SK-N-SH treated with all-trans-retinoic acid at 6 μM for 48 hours (cell line): Measurements from ENCODE around the gene ITPA.

ENCODE experiments used
- ARNTL ChIP-seq: fragments of 450-650 bp; formaldehyde crosslinking; IDR thresholded peaks from 2 replicates; pipeline ENCODE4 v1.5.0; 2020; ENCODE audit warnings: low read depth, mild to moderate bottlenecking, moderate library complexity, borderline replicate concordance
- BACH2 ChIP-seq: fragments of 250-450 bp; sonication (Bioruptor Pico); IDR thresholded peaks from 2 replicates; pipeline ENCODE4 v1.9.0; 2021; ENCODE audit warnings: mild to moderate bottlenecking, borderline replicate concordance
- GLIS3 ChIP-seq: fragments of 250-450 bp; sonication (Bioruptor Pico); IDR thresholded peaks from 2 replicates; pipeline ENCODE4 v1.5.0; 2020; ENCODE audit warnings: mild to moderate bottlenecking, moderate library complexity
- SNAI2 ChIP-seq: fragments of 250-450 bp; sonication (Bioruptor Pico); IDR thresholded peaks from 2 replicates; pipeline ENCODE4 v1.5.0; 2020; ENCODE audit warnings: mild to moderate bottlenecking, moderate library complexity
- ZFP30 ChIP-seq: fragments of 450-650 bp; formaldehyde crosslinking; IDR thresholded peaks from 2 replicates; pipeline ENCODE4 v1.5.0; 2022; ENCODE audit warnings: mild to moderate bottlenecking, moderate library complexity
- TF ChIP-seq, protein P1 (sequence below): fragments of 250-450 bp; sonication (Bioruptor Pico); IDR thresholded peaks from 2 replicates; pipeline ENCODE4 v1.8.0; 2021; ENCODE audit warnings: low read depth, mild to moderate bottlenecking, moderate library complexity, borderline replicate concordance
- TF ChIP-seq, protein P2 (sequence below): fragments of 250-450 bp; sonication (Bioruptor Pico); IDR thresholded peaks from 2 replicates; pipeline ENCODE4 v1.8.0; 2020; ENCODE audit warnings: mild to moderate bottlenecking, moderate library complexity, borderline replicate concordance
- TF ChIP-seq, protein P3 (sequence below): fragments of 250-450 bp; sonication (Bioruptor Pico); IDR thresholded peaks from 2 replicates; pipeline ENCODE4 v1.5.1; 2021; ENCODE audit warnings: mild to moderate bottlenecking, moderate library complexity

DNA sequence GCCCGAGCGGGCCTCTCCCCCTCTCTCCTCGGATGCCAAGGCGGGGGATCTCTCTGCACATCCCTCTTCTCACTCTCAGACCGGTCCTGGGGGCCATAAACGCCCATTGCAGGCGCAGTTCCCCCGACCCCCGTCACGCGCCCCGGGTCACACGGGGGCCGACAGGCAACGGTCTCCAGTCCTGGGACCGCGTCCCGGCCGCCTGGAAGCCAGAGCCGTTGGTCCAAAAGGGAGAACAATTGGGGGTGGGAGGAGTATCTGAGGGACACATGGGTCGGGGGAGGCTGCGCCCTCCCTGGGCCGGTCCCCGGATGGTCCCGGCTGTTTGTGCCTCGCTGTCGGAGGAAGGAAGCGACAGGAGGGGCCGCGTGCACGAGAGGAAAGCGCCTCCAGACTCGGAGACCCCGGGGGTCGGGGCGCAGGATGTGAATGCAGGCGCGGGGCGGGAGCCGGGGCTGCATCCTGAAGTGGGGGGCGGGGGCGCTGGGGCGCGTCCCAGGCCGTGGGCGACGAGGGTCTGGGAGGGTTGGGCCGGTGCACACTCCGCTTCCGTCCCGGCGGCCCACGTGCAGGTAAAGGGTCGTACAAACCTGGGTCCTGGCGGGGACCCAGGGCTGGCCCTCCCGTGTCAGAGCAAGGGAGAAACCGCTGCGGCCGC, 28.8 kb downstream of the ITPA start:
- TF ChIP-seq SNAI2 (CRISPR knock-in tag) (no peak), ZFP30 (CRISPR knock-in tag) (no peak), ARNTL (CRISPR knock-in tag) (no peak), BACH2 (CRISPR knock-in tag) (no peak), GLIS3 (CRISPR knock-in tag) (no peak)
- TF ChIP-seq, protein P1, sequence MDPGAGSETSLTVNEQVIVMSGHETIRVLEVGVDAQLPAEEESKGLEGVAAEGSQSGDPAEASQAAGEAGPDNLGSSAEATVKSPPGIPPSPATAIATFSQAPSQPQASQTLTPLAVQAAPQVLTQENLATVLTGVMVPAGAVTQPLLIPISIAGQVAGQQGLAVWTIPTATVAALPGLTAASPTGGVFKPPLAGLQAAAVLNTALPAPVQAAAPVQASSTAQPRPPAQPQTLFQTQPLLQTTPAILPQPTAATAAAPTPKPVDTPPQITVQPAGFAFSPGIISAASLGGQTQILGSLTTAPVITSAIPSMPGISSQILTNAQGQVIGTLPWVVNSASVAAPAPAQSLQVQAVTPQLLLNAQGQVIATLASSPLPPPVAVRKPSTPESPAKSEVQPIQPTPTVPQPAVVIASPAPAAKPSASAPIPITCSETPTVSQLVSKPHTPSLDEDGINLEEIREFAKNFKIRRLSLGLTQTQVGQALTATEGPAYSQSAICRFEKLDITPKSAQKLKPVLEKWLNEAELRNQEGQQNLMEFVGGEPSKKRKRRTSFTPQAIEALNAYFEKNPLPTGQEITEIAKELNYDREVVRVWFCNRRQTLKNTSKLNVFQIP = no peak
- TF ChIP-seq, protein P2, sequence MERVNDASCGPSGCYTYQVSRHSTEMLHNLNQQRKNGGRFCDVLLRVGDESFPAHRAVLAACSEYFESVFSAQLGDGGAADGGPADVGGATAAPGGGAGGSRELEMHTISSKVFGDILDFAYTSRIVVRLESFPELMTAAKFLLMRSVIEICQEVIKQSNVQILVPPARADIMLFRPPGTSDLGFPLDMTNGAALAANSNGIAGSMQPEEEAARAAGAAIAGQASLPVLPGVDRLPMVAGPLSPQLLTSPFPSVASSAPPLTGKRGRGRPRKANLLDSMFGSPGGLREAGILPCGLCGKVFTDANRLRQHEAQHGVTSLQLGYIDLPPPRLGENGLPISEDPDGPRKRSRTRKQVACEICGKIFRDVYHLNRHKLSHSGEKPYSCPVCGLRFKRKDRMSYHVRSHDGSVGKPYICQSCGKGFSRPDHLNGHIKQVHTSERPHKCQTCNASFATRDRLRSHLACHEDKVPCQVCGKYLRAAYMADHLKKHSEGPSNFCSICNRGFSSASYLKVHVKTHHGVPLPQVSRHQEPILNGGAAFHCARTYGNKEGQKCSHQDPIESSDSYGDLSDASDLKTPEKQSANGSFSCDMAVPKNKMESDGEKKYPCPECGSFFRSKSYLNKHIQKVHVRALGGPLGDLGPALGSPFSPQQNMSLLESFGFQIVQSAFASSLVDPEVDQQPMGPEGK = no peak
- TF ChIP-seq, protein P3, sequence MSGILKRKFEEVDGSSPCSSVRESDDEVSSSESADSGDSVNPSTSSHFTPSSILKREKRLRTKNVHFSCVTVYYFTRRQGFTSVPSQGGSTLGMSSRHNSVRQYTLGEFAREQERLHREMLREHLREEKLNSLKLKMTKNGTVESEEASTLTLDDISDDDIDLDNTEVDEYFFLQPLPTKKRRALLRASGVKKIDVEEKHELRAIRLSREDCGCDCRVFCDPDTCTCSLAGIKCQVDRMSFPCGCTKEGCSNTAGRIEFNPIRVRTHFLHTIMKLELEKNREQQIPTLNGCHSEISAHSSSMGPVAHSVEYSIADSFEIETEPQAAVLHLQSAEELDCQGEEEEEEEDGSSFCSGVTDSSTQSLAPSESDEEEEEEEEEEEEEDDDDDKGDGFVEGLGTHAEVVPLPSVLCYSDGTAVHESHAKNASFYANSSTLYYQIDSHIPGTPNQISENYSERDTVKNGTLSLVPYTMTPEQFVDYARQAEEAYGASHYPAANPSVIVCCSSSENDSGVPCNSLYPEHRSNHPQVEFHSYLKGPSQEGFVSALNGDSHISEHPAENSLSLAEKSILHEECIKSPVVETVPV (CRISPR knock-in tag) = no peak
